ENCODE results near the gene DSC2. TPM values are rescaled to one million over a fixed set of nuclear protein-coding genes. Genes with fewer than 3 reads are reported as not detected.

DSC2 gene
- total and polyA plus RNA-seq, 7 donors: 1.9 to 42.1 (median 3.3) TPM

DNA sequence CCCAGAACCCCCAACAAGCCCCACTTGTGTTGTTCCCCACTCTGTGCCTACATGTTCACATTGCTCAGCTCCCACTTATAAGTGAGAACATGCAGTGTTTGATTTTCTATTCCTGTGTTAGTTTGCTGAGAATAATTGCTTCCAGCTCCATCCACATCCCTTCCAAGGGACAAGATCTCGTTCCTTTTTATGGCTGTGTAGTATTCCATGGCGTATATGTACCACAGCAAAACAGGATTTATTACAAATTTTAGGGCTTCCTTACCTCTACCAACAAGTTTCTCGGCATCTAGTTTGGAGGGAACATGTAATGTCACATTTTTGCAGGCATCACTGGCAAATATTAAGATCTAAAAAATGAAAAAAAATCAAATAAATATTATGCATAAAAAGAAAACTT is 8.9 kb downstream of the DSC2 start:
- WGBS, 2 donors: 89 to 90% methylated on average over 3 of the region's 3 CpGs
- intact Hi-C loops (cut with DNase I): no loop called here
- no peaks in the 10 kb centered on the region for H3K27me3 ChIP-seq
- TF ChIP-seq POLR2A (IDR thresholded peaks at IDR 0.05) (no peak), POLR2AphosphoS5 (IDR thresholded peaks at IDR 0.05) (no peak), EP300 (IDR thresholded peaks at IDR 0.05) (no peak)
- TF ChIP-seq, protein P1, sequence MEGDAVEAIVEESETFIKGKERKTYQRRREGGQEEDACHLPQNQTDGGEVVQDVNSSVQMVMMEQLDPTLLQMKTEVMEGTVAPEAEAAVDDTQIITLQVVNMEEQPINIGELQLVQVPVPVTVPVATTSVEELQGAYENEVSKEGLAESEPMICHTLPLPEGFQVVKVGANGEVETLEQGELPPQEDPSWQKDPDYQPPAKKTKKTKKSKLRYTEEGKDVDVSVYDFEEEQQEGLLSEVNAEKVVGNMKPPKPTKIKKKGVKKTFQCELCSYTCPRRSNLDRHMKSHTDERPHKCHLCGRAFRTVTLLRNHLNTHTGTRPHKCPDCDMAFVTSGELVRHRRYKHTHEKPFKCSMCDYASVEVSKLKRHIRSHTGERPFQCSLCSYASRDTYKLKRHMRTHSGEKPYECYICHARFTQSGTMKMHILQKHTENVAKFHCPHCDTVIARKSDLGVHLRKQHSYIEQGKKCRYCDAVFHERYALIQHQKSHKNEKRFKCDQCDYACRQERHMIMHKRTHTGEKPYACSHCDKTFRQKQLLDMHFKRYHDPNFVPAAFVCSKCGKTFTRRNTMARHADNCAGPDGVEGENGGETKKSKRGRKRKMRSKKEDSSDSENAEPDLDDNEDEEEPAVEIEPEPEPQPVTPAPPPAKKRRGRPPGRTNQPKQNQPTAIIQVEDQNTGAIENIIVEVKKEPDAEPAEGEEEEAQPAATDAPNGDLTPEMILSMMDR (IDR thresholded peaks at IDR 0.05): no peak
- no peak for DNase-seq
- no peaks in the 10 kb centered on the region for H3K4me1 ChIP-seq
- H3K27ac ChIP-seq: no peak overlapping the region
- no peaks in the 10 kb centered on the region for H3K9me3 ChIP-seq
- no peak overlapping the region for H3K4me3 ChIP-seq
- H3K36me3 ChIP-seq: no peaks in the 10 kb centered on the region

DNA sequence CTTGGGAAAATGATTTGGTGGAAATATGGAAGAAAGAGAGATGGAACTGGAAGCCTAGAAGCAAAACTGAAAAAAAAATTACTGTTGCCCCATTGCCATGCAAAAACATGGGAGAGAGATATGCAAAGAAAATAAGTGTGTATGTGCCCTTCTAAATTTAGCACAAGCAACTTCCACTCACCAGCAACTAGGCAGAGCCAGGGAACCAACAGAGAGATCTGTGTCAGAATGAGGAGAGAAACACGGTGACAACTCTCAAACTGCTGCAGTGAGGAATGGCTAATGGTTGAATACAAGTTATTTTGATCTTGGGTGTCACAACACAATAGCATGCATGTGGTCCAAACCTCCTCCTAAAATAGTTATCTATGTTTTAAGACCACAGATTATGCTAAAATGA is 10.9 kb downstream of the DSC2 start:
- no peak for DNase-seq
- no peaks in the 10 kb centered on the region for H3K9me3 ChIP-seq
- H3K27ac ChIP-seq: no peak overlapping the region
- TF ChIP-seq, protein P1 (IDR thresholded peaks at IDR 0.05): no peak
- TF ChIP-seq POLR2A (IDR thresholded peaks at IDR 0.05) (no peak), POLR2AphosphoS5 (IDR thresholded peaks at IDR 0.05) (no peak), EP300 (IDR thresholded peaks at IDR 0.05) (no peak)
- no peaks in the 10 kb centered on the region for H3K36me3 ChIP-seq
- 80 to 86% methylated on average over 1 of the region's 1 CpG for WGBS, 2 donors
- H3K27me3 ChIP-seq: no peaks in the 10 kb centered on the region
- H3K4me1 ChIP-seq: no peaks in the 10 kb centered on the region
- no peak overlapping the region for H3K4me3 ChIP-seq
- intact Hi-C loops (cut with DNase I): no loop called here

DNA sequence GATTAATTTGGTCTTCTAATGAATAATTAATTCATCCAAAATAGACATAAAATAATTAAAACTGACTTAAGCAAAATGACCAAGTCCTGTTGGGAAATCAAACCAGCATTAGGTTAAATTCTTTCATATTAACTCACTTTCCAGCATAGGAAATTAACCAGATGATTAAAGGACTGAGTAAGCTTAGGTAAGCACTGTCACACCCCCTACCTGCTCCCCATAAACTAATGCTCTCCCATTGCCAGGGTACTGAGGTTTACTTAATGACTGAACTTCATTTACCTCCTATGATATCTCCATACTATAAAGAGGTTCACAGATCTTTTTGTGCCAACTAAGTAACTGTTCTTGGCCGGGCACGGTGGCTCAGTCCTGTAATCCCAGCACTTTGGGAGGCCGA is 13.7 kb downstream of the DSC2 start:
- no peak for DNase-seq
- WGBS, 2 donors: 92% methylated on average over 3 of the region's 3 CpGs
- intact Hi-C loops (cut with DNase I): no loop called here

DNA sequence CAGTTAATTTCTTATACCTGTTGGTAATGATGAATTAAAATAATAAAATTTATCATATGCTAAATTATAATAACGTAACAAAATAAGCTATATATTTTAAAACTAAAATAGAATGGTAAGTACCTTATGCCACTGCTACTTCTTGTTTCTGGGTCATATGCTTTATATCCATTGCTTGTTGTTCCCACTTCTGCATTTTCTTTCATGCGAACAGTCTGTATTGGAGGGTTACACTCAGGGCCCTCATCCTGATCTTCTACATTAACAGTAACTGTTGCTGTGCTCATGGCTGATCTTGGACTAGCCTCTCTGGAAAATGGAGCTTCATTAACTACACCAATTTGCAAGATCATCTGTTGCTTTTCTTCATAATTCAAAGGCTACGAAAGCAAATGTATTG is 22.2 kb downstream of the DSC2 start:
- H3K9me3 ChIP-seq: no peaks in the 10 kb centered on the region
- no peaks in the 10 kb centered on the region for H3K36me3 ChIP-seq
- intact Hi-C loops (cut with DNase I): no loop called here
- 92 to 97% methylated on average over 3 of the region's 3 CpGs for WGBS, 2 donors
- H3K27ac ChIP-seq: no peak overlapping the region
- no peak overlapping the region for H3K4me3 ChIP-seq
- no peak for DNase-seq
- no peaks in the 10 kb centered on the region for H3K4me1 ChIP-seq
- no peaks in the 10 kb centered on the region for H3K27me3 ChIP-seq
- no peak for TF ChIP-seq POLR2AphosphoS5 (IDR thresholded peaks at IDR 0.05)
- TF ChIP-seq, protein P1 (IDR thresholded peaks at IDR 0.05): no peak
- no peak for TF ChIP-seq EP300 (IDR thresholded peaks at IDR 0.05)
- TF ChIP-seq POLR2A (IDR thresholded peaks at IDR 0.05): no peak

More for the DNA sequence above, 13.7 kb downstream of the DSC2 start:
- no peak overlapping the region for H3K27ac ChIP-seq
- no peaks in the 10 kb centered on the region for H3K36me3 ChIP-seq
- no peaks in the 10 kb centered on the region for H3K4me1 ChIP-seq
- H3K27me3 ChIP-seq: no peaks in the 10 kb centered on the region
- TF ChIP-seq POLR2AphosphoS5 (IDR thresholded peaks at IDR 0.05) (no peak), EP300 (IDR thresholded peaks at IDR 0.05) (no peak), POLR2A (IDR thresholded peaks at IDR 0.05) (no peak)
- TF ChIP-seq, protein P1 (IDR thresholded peaks at IDR 0.05): no peak
- no peaks in the 10 kb centered on the region for H3K9me3 ChIP-seq
- no peak overlapping the region for H3K4me3 ChIP-seq

DNA sequence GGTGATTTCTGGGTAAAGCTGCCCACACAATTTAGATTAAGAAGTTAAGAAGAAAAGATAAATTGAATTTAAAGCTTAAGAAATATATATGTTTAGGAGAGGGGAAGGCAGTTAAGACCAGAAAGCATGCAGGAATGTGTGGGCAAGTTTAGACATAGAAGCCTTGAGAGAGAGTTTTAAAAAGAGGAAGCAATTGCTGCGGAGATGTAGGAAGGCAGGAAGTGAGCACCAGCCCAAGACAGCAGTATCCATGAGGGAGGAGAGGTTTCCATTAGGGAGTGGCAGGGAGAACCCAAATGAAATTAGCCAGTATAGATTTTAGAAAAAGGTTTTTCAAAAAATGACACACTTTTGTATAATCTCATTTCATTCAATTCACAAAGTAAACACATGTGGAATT is 24.3 kb downstream of the DSC2 start:
- no peak for TF ChIP-seq POLR2AphosphoS5 (IDR thresholded peaks at IDR 0.05)
- TF ChIP-seq, protein P1 (IDR thresholded peaks at IDR 0.05): no peak
- no peak for TF ChIP-seq POLR2A (IDR thresholded peaks at IDR 0.05)
- no peak for TF ChIP-seq EP300 (IDR thresholded peaks at IDR 0.05)
- Histone ChIP-seq H3K27me3 (no peaks in the 10 kb centered on the region), H3K9me3 (no peaks in the 10 kb centered on the region), H3K4me1 (no peaks in the 10 kb centered on the region), H3K36me3 (no peaks in the 10 kb centered on the region), H3K27ac (no peak overlapping the region), H3K4me3 (no peak overlapping the region)
- 53 to 73% methylated on average over 1 of the region's 1 CpG for WGBS, 2 donors
- DNase-seq: no peak
- intact Hi-C loops (cut with DNase I): no loop called here
